HG02588 (cell line): Measurements from ENCODE around the gene ZIC3.

Source experiments
- ATAC-seq: cut with Tn5 transposase; IDR thresholded peaks from one replicate; pipeline ENCODE4 v1.9.1; 2021; ENCODE audit warnings: mild to moderate bottlenecking, moderate library complexity; ENCODE audit not compliant: unreplicated experiment

ZIC3 gene

GRCh38 chrX:137573324-137574101 is 7.6 kb downstream of the ZIC3 start:
- ATAC-seq: no peak

GRCh38 chrX:137574102-137574783 is 8.3 kb downstream of the ZIC3 start:
- no peak for ATAC-seq

GRCh38 chrX:137574784-137575293 is 8.9 kb downstream of the ZIC3 start:
- no peak for ATAC-seq

GRCh38 chrX:137575596-137576255 is 9.8 kb downstream of the ZIC3 start:
- no peak for ATAC-seq

- ATAC-seq: no peak
Observed at GRCh38 chrX:137587151-137587550, 21.2 kb downstream of the ZIC3 start.

GRCh38 chrX:137600769-137601168 is 34.8 kb downstream of the ZIC3 start:
- ATAC-seq: no peak
